Hair follicular keratinocyte (primary cell): ENCODE data around the gene NUDT21. TPM values are rescaled to one million over a fixed set of nuclear protein-coding genes. Genes with fewer than 3 reads are reported as not detected.

Source experiments
- total RNA-seq: library from RNA; depleted of rRNA; stranded (reverse); fragments of >200 nt; gene quantifications from 2 replicates; pipeline ENCODE4 v1.2.3, GENCODE V29; 2015

NUDT21 gene
- 64.0 and 64.3 TPM in 2 replicates for total RNA-seq

GRCh38 chr16:56450986-56451752 lies at the start of gene NUDT21, which contains the start of gene OGFOD1:
Gene NUDT21, minus strand, starts transcription at chr16:56451332. Its CDS starts 130 bp downstream, at chr16:56451202.
Gene OGFOD1, plus strand, starts transcription at chr16:56451554. Its CDS starts 59 bp downstream, at chr16:56451613.

DNA sequence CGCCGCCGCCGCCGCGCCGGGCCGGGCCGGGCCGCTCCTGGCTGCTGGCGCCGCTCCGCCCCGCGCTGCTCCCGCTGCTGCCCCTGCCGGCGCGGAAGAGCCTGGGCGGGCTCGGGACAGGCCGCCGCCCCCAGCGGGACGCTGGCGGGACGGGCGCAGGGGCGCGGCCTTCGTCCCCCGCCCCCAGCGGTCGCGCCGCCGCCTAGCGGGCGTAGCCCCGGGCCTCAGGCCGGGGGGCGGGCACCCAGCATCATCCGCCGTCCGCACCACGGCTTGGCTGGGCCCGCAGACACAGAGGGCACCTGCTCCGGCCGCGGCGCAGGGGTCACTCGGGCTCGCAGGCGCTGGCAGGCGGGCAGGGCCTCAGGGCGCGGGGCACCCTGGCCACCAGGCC lies 25.7 kb downstream of the NUDT21 start, which contains the start of gene AMFR:
AMFR (minus strand) TSS at position 107 of the 394 bp plus-strand sequence. CDS start 218 bp downstream, outside the sequence.

Other genes with a start within 250 kb of the NUDT21 start
- gene AMFR, start 25.8 kb downstream of the NUDT21 start, total RNA-seq, result 85.7 and 97.8 TPM in 2 replicates
- gene OGFOD1, start 222 bp upstream of the NUDT21 start, total RNA-seq, result 36.2 and 41.2 TPM in 2 replicates
- 30.8 and 60.3 TPM in 2 replicates for gene BBS2, start 68.7 kb upstream of the NUDT21 start, total RNA-seq
- gene MT4, start 113.7 kb upstream of the NUDT21 start, total RNA-seq, result not detected in 2 replicates
- not detected in 2 replicates for gene MT3, start 138.2 kb upstream of the NUDT21 start, total RNA-seq
- 1,517 and 2,286 TPM in 2 replicates for gene MT2A, start 157.3 kb upstream of the NUDT21 start, total RNA-seq
- 18.8 and 161 TPM in 2 replicates for gene MT1E, start 174.4 kb upstream of the NUDT21 start, total RNA-seq
- 0.23 and 1.1 TPM in 2 replicates for gene MT1M, start 181.3 kb upstream of the NUDT21 start, total RNA-seq
- 3.5 and 5.2 TPM in 2 replicates for gene MT1A, start 187.3 kb upstream of the NUDT21 start, total RNA-seq
- not detected in 2 replicates for gene MT1B, start 200.6 kb upstream of the NUDT21 start, total RNA-seq
- gene MT1F, start 206.6 kb upstream of the NUDT21 start, total RNA-seq, result 12.2 and 42.8 TPM in 2 replicates
- gene MT1G, start 216.7 kb upstream of the NUDT21 start, total RNA-seq, result 12.8 and 14.0 TPM in 2 replicates
- 10.1 TPM in 1 of 2 replicates, not detected in the other for gene MT1H, start 218.5 kb upstream of the NUDT21 start, total RNA-seq
- 538 and 897 TPM in 2 replicates for gene MT1X, start 231.1 kb upstream of the NUDT21 start, total RNA-seq